ENCODE data around the gene GPR148. TPM values are rescaled to one million over a fixed set of nuclear protein-coding genes. Genes with fewer than 3 reads are reported as not detected.

GPR148 gene
- total RNA-seq, 6 donors from 2014 or later: not detected

- Histone ChIP-seq H3K27me3 (no peaks in the 10 kb centered on the region), H3K9me3 (peaks cover 0 to 5% (median 0%) of the 10 kb centered on the region in 4 donors), H3K27ac (no peak overlapping the region), H3K36me3 (no peaks in the 10 kb centered on the region), H3K4me3 (no peak overlapping the region), H3K4me1 (no peaks in the 10 kb centered on the region)
- DNase-seq: no peak
- 89 to 95% methylated on average over 3 of the region's 3 CpGs for whole genome bisulfite sequencing, 2 donors
- TF ChIP-seq POLR2A (IDR thresholded peaks at IDR 0.05): no peak
- no peak for TF ChIP-seq CTCF (IDR thresholded peaks at IDR 0.05)
- TF ChIP-seq EP300 (IDR thresholded peaks at IDR 0.05): no peak
- TF ChIP-seq POLR2AphosphoS5 (IDR thresholded peaks at IDR 0.05): no peak
- no peak for ATAC-seq (ENCODE audit: low FRiP score in 2 of 2)
These were observed 6.3 kb downstream of the GPR148 start for GRCh38 chr2:130735200-130735599.

- H3K4me1 ChIP-seq: no peaks in the 10 kb centered on the region
- no peaks in the 10 kb centered on the region for H3K36me3 ChIP-seq
- 78 to 82% methylated on average over 6 of the region's 6 CpGs for WGBS, 2 donors
- H3K27ac ChIP-seq: no peak overlapping the region
- ATAC-seq (ENCODE audit: low FRiP score in 2 of 2): no peak
- H3K27me3 ChIP-seq: no peaks in the 10 kb centered on the region
- no peak for TF ChIP-seq POLR2A (IDR thresholded peaks at IDR 0.05)
- no peak for TF ChIP-seq EP300 (IDR thresholded peaks at IDR 0.05)
- no peak for TF ChIP-seq POLR2AphosphoS5 (IDR thresholded peaks at IDR 0.05)
- no peak for TF ChIP-seq CTCF (IDR thresholded peaks at IDR 0.05)
- H3K9me3 ChIP-seq: peaks cover 0 to 5% (median 0%) of the 10 kb centered on the region in 4 donors
- DNase-seq: no peak
- no peak overlapping the region for H3K4me3 ChIP-seq
These were observed 7.6 kb downstream of the GPR148 start for GRCh38 chr2:130736487-130736886.

GRCh38 chr2:130737592-130737991 lies 8.7 kb downstream of the GPR148 start:
- no peak for TF ChIP-seq EP300 (IDR thresholded peaks at IDR 0.05)
- TF ChIP-seq POLR2A (IDR thresholded peaks at IDR 0.05): no peak
- no peak for TF ChIP-seq POLR2AphosphoS5 (IDR thresholded peaks at IDR 0.05)
- TF ChIP-seq CTCF (IDR thresholded peaks at IDR 0.05): no peak
- H3K4me1 ChIP-seq: no peaks in the 10 kb centered on the region
- no peaks in the 10 kb centered on the region for H3K36me3 ChIP-seq
- H3K27ac ChIP-seq: no peak overlapping the region
- H3K4me3 ChIP-seq: no peak overlapping the region
- H3K9me3 ChIP-seq: peaks cover 0 to 5% (median 0%) of the 10 kb centered on the region in 4 donors
- DNase-seq (peak in 1 of 2 donors; percentile 69), ATAC-seq (ENCODE audit: low FRiP score in 2 of 2) (no peak)
- H3K27me3 ChIP-seq: no peaks in the 10 kb centered on the region
- 73 to 94% methylated on average over 13 to 14 of the region's 14 CpGs for WGBS, 2 donors

GRCh38 chr2:130740671-130741070 lies 11.8 kb downstream of the GPR148 start:
- TF ChIP-seq CTCF (IDR thresholded peaks at IDR 0.05) (no peak), POLR2AphosphoS5 (IDR thresholded peaks at IDR 0.05) (no peak), EP300 (IDR thresholded peaks at IDR 0.05) (no peak), POLR2A (IDR thresholded peaks at IDR 0.05) (no peak)
- Histone ChIP-seq H3K27me3 (no peaks in the 10 kb centered on the region), H3K9me3 (no peaks in the 10 kb centered on the region), H3K36me3 (no peaks in the 10 kb centered on the region), H3K4me1 (no peaks in the 10 kb centered on the region), H3K4me3 (no peak overlapping the region), H3K27ac (no peak overlapping the region)
- 71 to 75% methylated on average over 12 of the region's 12 CpGs for WGBS, 2 donors
- DNase-seq (no peak), ATAC-seq (ENCODE audit: low FRiP score in 2 of 2) (no peak)

DNA sequence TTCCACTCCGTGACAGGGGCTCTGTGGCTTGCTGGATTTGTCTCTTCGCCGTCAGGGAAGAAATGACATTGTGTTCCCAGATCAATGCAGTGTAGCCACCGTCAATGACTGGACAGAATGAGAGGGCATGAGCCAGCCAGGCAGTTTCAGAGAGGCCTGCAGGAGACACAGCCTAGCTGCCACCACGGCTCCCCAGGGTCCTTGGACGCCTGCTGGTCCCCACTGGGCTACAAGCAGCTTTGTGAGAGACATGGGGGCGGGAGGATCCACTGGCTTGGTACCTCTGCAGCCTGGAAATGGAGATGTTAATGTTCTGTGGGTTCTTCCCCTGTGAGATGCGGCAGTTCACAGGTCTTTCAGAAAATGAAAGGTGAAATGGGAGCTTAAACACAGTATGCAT lies 14.4 kb downstream of the GPR148 start:
- WGBS, 2 donors: 72 to 80% methylated on average over 6 to 8 of the region's 8 CpGs
- TF ChIP-seq EP300 (IDR thresholded peaks at IDR 0.05): no peak
- no peak for TF ChIP-seq CTCF (IDR thresholded peaks at IDR 0.05)
- no peak for TF ChIP-seq POLR2A (IDR thresholded peaks at IDR 0.05)
- no peak for TF ChIP-seq POLR2AphosphoS5 (IDR thresholded peaks at IDR 0.05)
- no peak overlapping the region for H3K27ac ChIP-seq
- H3K36me3 ChIP-seq: no peaks in the 10 kb centered on the region
- no peak for ATAC-seq (ENCODE audit: low FRiP score in 2 of 2)
- no peaks in the 10 kb centered on the region for H3K4me1 ChIP-seq
- DNase-seq: peak in 1 of 2 donors; percentile 40
- no peak overlapping the region for H3K4me3 ChIP-seq
- H3K9me3 ChIP-seq: no peaks in the 10 kb centered on the region
- no peaks in the 10 kb centered on the region for H3K27me3 ChIP-seq
